Endothelial cell of umbilical vein (primary cell): Measurements from ENCODE around the gene STAG1.

Experiments used
- CTCF ChIP-seq, 2 donors: IDR thresholded peaks; 1 replicate in 1 of 2; 2 replicates in 1 of 2; pipeline ENCODE4 v1.5.1; 2011; ENCODE audit warnings: low read length in 2 of 2, mild to moderate bottlenecking in 2 of 2, moderate library complexity in 2 of 2, control low read depth in 1 of 2, inconsistent platforms in 1 of 2, low read depth in 1 of 2; ENCODE audit not compliant: insufficient read depth in 1 of 2; ENCODE audit errors: extremely low read depth in 1 of 2
- MYC ChIP-seq: IDR thresholded peaks from one replicate; pipeline ENCODE4 v1.6.1; 2011; ENCODE audit warnings: mild to moderate bottlenecking, low read depth, low read length
- POLR2A ChIP-seq: IDR thresholded peaks from 2 replicates; pipeline ENCODE4 v1.6.1; 2012; ENCODE audit warnings: low read depth, mild to moderate bottlenecking, control low read depth, low read length
- POLR2AphosphoS5 ChIP-seq: IDR thresholded peaks from 2 replicates; pipeline ENCODE4 v1.6.1; 2012; ENCODE audit warnings: low read depth, mild to moderate bottlenecking, control low read depth, low read length, moderate library complexity; ENCODE audit not compliant: insufficient read depth

- no peak for TF ChIP-seq CTCF (IDR thresholded peaks at IDR 0.05; ENCODE audit: extremely low read depth in 1 of 2, insufficient read depth in 1 of 2, low read depth in 1 of 2, low read length in 2 of 2)
- no peak for TF ChIP-seq POLR2A
- no peak for TF ChIP-seq POLR2AphosphoS5
- TF ChIP-seq MYC = no peak
These were observed 451.7 kb downstream of the STAG1 start for GRCh38 chr3:136300444-136300843.
